ENCODE results near the gene ZFAND3. TPM values are rescaled to one million over a fixed set of nuclear protein-coding genes. Genes with fewer than 3 reads are reported as not detected.
A peak's percentile ranks its signal among the peaks of the same experiment; 100 is the strongest.

The ZFAND3 gene
- total RNA-seq, 1 donor from 2014 or later, result 84.4 TPM

DNA sequence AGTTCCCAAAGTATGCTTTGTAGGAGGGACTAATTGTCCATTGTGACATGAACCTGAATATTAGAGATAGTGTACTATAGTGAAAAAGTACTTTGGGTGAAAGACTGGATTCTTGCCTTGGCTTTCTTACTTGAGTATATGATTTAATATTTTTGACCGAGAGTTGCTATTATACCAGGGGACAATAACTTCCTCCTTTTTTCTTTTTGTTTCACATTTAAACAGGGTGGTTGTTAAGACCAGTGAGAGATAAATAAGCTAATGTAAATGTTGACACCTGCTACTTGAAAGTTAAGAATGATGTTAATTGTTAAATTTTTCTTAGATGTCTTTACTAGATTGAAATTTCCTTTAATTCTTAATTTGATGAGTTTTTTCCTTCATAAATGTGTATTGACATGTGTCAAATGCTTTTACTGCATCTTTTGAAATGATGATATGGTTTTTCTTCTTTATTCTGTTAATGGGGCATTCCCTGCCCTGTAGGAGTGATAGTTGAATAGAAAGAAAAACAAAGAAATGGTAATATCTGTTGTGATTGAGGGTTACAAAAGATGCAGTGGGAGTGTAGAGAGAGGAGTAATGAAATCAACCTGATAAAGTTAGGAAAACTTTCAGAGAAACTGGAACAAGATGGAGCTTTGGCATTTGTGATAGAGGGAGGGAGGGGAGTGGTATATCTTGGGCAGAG, 48.4 kb downstream of the ZFAND3 start:
- peaks cover 7% of the 10 kb centered on the region for H3K36me3 Mint-ChIP-seq (ENCODE audit: unreplicated experiment)
- no peaks in the 10 kb centered on the region for H3K27me3 Mint-ChIP-seq (ENCODE audit: unreplicated experiment)
- no peak overlapping the region for H3K4me3 Mint-ChIP-seq (ENCODE audit: unreplicated experiment)
- peaks cover 50% of the 10 kb centered on the region for H3K4me1 Mint-ChIP-seq (ENCODE audit: unreplicated experiment)
- DNase-seq (ENCODE audit: extremely low spot score, unreplicated experiment), result no peak
- H3K27ac Mint-ChIP-seq (ENCODE audit: unreplicated experiment), result peak overlapping the region; percentile 79
- peaks cover 8% of the 10 kb centered on the region for H3K9me3 Mint-ChIP-seq (ENCODE audit: unreplicated experiment)
- TF ChIP-seq, protein P1, sequence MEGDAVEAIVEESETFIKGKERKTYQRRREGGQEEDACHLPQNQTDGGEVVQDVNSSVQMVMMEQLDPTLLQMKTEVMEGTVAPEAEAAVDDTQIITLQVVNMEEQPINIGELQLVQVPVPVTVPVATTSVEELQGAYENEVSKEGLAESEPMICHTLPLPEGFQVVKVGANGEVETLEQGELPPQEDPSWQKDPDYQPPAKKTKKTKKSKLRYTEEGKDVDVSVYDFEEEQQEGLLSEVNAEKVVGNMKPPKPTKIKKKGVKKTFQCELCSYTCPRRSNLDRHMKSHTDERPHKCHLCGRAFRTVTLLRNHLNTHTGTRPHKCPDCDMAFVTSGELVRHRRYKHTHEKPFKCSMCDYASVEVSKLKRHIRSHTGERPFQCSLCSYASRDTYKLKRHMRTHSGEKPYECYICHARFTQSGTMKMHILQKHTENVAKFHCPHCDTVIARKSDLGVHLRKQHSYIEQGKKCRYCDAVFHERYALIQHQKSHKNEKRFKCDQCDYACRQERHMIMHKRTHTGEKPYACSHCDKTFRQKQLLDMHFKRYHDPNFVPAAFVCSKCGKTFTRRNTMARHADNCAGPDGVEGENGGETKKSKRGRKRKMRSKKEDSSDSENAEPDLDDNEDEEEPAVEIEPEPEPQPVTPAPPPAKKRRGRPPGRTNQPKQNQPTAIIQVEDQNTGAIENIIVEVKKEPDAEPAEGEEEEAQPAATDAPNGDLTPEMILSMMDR (IDR thresholded peaks at IDR 0.05), result no peak

DNA sequence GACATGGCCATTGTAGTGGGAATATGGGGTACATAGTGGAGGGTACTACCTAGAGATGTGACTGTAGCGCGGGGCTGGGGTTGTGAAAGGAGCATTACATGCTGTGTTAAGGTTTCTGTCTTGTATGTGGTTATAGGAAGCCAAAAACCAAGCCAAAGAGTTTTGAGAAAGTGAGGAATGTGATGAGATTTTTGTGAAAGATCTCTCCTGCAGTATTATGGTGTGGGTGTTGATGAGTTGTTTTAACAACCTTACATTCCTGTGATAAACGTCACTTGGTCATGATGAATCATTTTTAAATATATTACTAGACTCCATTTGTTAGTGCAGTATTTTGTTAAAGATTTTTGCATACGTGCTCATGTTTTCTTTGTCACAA, 48.9 kb downstream of the ZFAND3 start:
- H3K4me3 Mint-ChIP-seq (ENCODE audit: unreplicated experiment), result no peak overlapping the region
- DNase-seq (ENCODE audit: extremely low spot score, unreplicated experiment), result no peak
- peak overlapping the region; percentile 79 for H3K27ac Mint-ChIP-seq (ENCODE audit: unreplicated experiment)
- H3K36me3 Mint-ChIP-seq (ENCODE audit: unreplicated experiment), result peaks cover 7% of the 10 kb centered on the region
- TF ChIP-seq, protein P1 (IDR thresholded peaks at IDR 0.05), result no peak
- peaks cover 8% of the 10 kb centered on the region for H3K9me3 Mint-ChIP-seq (ENCODE audit: unreplicated experiment)
- peaks cover 46% of the 10 kb centered on the region for H3K4me1 Mint-ChIP-seq (ENCODE audit: unreplicated experiment)
- H3K27me3 Mint-ChIP-seq (ENCODE audit: unreplicated experiment), result no peaks in the 10 kb centered on the region

DNA sequence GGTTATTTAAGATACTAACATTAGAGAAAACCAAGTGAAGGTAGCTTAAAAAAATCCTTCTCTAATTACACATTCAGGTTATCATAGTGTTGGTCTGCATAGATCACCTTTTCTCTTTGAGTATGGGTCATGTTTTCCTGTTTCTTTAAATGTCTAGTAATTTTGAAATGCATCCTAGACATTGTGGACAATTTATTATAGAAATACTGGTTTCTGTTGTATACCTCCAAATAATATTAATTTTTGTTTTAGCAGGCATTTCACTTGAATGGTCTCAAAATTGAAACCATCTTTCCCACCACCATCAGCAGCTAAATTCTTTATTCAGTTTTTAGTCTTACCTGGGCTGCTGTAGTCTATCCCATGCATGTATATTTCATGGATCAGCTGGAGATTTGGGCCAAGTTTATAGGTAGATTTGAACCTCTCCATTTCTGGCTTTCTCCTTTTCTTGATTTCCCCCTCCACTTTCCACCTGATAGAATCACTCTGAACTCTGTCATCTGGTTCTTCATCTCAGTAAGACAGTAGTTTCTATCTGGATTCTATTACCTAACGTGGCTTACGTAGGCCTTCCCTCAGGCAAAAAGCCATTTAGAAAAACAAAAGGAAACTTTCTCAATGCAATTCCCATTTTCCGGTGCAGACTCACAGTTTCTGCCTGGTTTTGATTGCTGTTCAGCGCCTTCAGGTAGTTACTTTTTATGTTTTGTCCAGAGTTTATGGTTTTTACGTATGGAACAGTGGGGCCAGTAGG, 52.3 kb downstream of the ZFAND3 start:
- Mint-ChIP-seq H3K9me3 (ENCODE audit: unreplicated experiment) (peaks cover 8% of the 10 kb centered on the region), H3K36me3 (ENCODE audit: unreplicated experiment) (peaks cover 9% of the 10 kb centered on the region), H3K27ac (ENCODE audit: unreplicated experiment) (no peak overlapping the region), H3K4me3 (ENCODE audit: unreplicated experiment) (no peak overlapping the region), H3K27me3 (ENCODE audit: unreplicated experiment) (no peaks in the 10 kb centered on the region), H3K4me1 (ENCODE audit: unreplicated experiment) (peaks cover 40% of the 10 kb centered on the region)
- TF ChIP-seq, protein P1 (IDR thresholded peaks at IDR 0.05), result no peak
- DNase-seq (ENCODE audit: extremely low spot score, unreplicated experiment), result no peak

DNA sequence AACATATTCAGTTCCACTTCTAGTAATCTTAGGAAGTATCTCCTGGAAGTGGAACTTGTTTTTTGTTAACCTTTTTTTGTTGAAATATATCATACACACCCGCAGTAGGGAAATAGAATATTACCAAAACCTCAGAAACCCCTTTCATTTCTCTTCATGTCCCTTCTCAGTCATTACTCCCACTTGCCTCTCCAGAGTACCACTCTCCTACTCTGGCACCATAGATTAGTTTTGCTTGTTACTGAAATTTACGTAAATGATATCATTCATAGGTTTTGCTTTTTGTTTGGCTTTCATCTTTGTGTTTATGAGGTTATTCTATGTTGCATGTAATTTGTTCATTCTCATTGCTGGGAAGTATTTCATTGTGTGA, 52.8 kb downstream of the ZFAND3 start:
- H3K9me3 Mint-ChIP-seq (ENCODE audit: unreplicated experiment), result peaks cover 8% of the 10 kb centered on the region
- no peak overlapping the region for H3K27ac Mint-ChIP-seq (ENCODE audit: unreplicated experiment)
- H3K27me3 Mint-ChIP-seq (ENCODE audit: unreplicated experiment), result no peaks in the 10 kb centered on the region
- TF ChIP-seq, protein P1 (IDR thresholded peaks at IDR 0.05), result no peak
- DNase-seq (ENCODE audit: extremely low spot score, unreplicated experiment), result no peak
- H3K4me3 Mint-ChIP-seq (ENCODE audit: unreplicated experiment), result no peak overlapping the region
- peaks cover 39% of the 10 kb centered on the region for H3K4me1 Mint-ChIP-seq (ENCODE audit: unreplicated experiment)
- H3K36me3 Mint-ChIP-seq (ENCODE audit: unreplicated experiment), result peaks cover 9% of the 10 kb centered on the region

DNA sequence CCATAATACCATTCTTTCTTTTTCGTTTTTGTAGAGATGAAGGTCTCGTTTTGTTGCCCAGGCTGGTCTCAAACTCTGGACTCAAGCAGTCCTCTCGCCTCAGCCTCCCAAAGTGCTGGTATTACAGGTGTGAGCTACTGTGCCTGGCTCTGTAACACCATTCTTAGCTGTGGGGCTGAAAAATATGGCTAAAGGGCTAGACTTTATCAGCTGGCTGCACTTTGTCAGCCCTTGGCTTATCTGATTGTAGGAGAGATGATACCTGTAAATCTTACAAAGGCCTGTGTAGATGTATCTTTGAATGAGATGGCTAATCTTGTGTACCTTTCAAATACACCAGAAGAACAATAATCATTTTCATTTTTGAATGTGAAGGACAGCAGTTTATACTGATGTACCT, 55.2 kb downstream of the ZFAND3 start:
- H3K4me1 Mint-ChIP-seq (ENCODE audit: unreplicated experiment), result peaks cover 44% of the 10 kb centered on the region
- TF ChIP-seq, protein P1 (IDR thresholded peaks at IDR 0.05), result no peak
- H3K36me3 Mint-ChIP-seq (ENCODE audit: unreplicated experiment), result peaks cover 9% of the 10 kb centered on the region
- H3K9me3 Mint-ChIP-seq (ENCODE audit: unreplicated experiment), result peaks cover 8% of the 10 kb centered on the region
- DNase-seq (ENCODE audit: extremely low spot score, unreplicated experiment), result no peak
- H3K27me3 Mint-ChIP-seq (ENCODE audit: unreplicated experiment), result no peaks in the 10 kb centered on the region
- no peak overlapping the region for H3K4me3 Mint-ChIP-seq (ENCODE audit: unreplicated experiment)
- H3K27ac Mint-ChIP-seq (ENCODE audit: unreplicated experiment), result no peak overlapping the region
